K562 (cell line): Measurements from ENCODE around the gene IRF2. TPM values are rescaled to one million over a fixed set of nuclear protein-coding genes. Genes with fewer than 3 reads are reported as not detected.
A peak's percentile ranks its signal among the peaks of the same experiment; 100 is the strongest.

Experiments used
- ATAC-seq: fragments of 200-7000 bp; cut with Tn5 transposase; 3 replicates; pipeline ENCODE4 v1.9.1; 2020; ENCODE audit warnings: moderate library complexity
- BruUV-seq: library from RNA; stranded (reverse); fragments of 400-500 nt; replicated peaks from 2 replicates; lab custom pipeline; 2021; lab: Mats Ljungman, UMichigan
- CTCF ChIA-PET: fragments of 300-600 bp; formaldehyde crosslinking; extraction: SDS; loops from one replicate; lab custom pipeline; 2021; ENCODE audit warnings: low intra/inter-chr PET ratio; lab: Yijun Ruan, JAX
- POLR2A ChIA-PET: fragments of 300-600, 350-650 bp; sonication (Branson Sonifier 250); formaldehyde crosslinking; extraction: SDS; loops from one replicate; lab custom pipeline; 2021; ENCODE audit warnings: antibody characterized with exemption, inconsistent platforms; lab: Yijun Ruan, JAX
- DNase-seq, 4 experiments: peaks; one replicate each; pipeline versions ENCODE4 v3.0.0 to v3.0.0-alpha.2; 2011 to 2018; ENCODE audit warnings: low spot score in 3 of 4, mixed read lengths in 3 of 4; ENCODE audit errors: extremely low read depth in 1 of 4
- FAIRE-seq: peaks from 2 replicates; lab custom pipeline; 2011; peaks lifted over from hg19 to GRCh38; lab: Jason Lieb, UNC
- H2AFZ ChIP-seq: 2 replicates; pipeline ENCODE4 v1.6.0; 2011; ENCODE audit warnings: low read depth, low read length, control low read depth, inconsistent platforms
- H3K27ac ChIP-seq: fragments of 200-600 bp; 3 replicates; pipeline ENCODE4 v1.8.0; 2011; ENCODE audit warnings: low read depth, mild to moderate bottlenecking, control low read depth, inconsistent platforms, low read length, moderate library complexity, mixed read lengths; ENCODE audit errors: extremely low read depth
- H3K27me3 ChIP-seq, 2 experiments: fragments of 300-600 bp in 1 of 2; 2 replicates in 1 of 2; 3 replicates in 1 of 2; pipeline versions ENCODE4 v1.6.0 to v1.8.0; 2011; ENCODE audit warnings: inconsistent platforms in 2 of 2, low read length in 2 of 2, mild to moderate bottlenecking in 1 of 2, mixed read lengths in 1 of 2, moderate library complexity in 1 of 2; ENCODE audit not compliant: control insufficient read depth in 2 of 2, insufficient read depth in 2 of 2
- H3K36me3 ChIP-seq: fragments of 300-600 bp; 3 replicates; pipeline ENCODE4 v1.8.0; 2011; ENCODE audit warnings: mild to moderate bottlenecking, low read length, inconsistent platforms; ENCODE audit not compliant: control insufficient read depth, insufficient read depth
- H3K4me1 ChIP-seq, 2 experiments: fragments of 200-600 bp in 1 of 2; replicated peaks in 1 of 2; 2 replicates in 1 of 2; 3 replicates in 1 of 2; pipeline versions ENCODE4 v1.5.1 to v1.8.0; 2011; ENCODE audit warnings: inconsistent platforms in 2 of 2, low read length in 2 of 2, mild to moderate bottlenecking in 1 of 2, mixed read lengths in 1 of 2, moderate library complexity in 1 of 2; ENCODE audit not compliant: control insufficient read depth in 2 of 2, insufficient read depth in 2 of 2
- H3K4me2 ChIP-seq: 2 replicates; pipeline ENCODE4 v1.6.1; 2011; ENCODE audit warnings: low read length, control low read depth, inconsistent platforms, mixed read lengths; ENCODE audit not compliant: insufficient read depth
- H3K4me3 ChIP-seq: fragments of 200-600 bp; sonication (generic), shearing (Covaris generic); 2 replicates; pipeline ENCODE4 v1.5.1; 2016; ENCODE audit warnings: control low read depth, inconsistent platforms
- H3K79me2 ChIP-seq: fragments of 200-600 bp; 3 replicates; pipeline ENCODE4 v1.8.0; 2011; ENCODE audit warnings: low read length, inconsistent platforms; ENCODE audit not compliant: control insufficient read depth, insufficient read depth
- H3K9ac ChIP-seq, 2 experiments: 2 replicates each; pipeline versions ENCODE4 v1.6.0 to v1.6.1; 2011; ENCODE audit warnings: low read depth in 2 of 2, low read length in 2 of 2, control low read depth in 1 of 2, inconsistent platforms in 1 of 2, mild to moderate bottlenecking in 1 of 2, mixed read lengths in 1 of 2; ENCODE audit not compliant: insufficient read depth in 1 of 2
- H3K9me1 ChIP-seq: one replicate; pipeline ENCODE4 v1.6.0; 2011; ENCODE audit warnings: inconsistent platforms, mild to moderate bottlenecking, low read length, moderate library complexity; ENCODE audit not compliant: control insufficient read depth, insufficient read depth
- H3K9me3 ChIP-seq: replicated peaks from 2 replicates; pipeline ENCODE4 v1.5.1; 2011; ENCODE audit warnings: low read depth, low read length, inconsistent platforms; ENCODE audit not compliant: control insufficient read depth, insufficient read depth
- H4K20me1 ChIP-seq: replicated peaks from 2 replicates; pipeline ENCODE4 v1.6.1; 2011; ENCODE audit warnings: low read length, inconsistent platforms, mixed read lengths; ENCODE audit not compliant: control insufficient read depth, insufficient read depth
- CREM ChIP-seq: IDR thresholded peaks from 2 replicates; pipeline ENCODE4 v1.6.1; 2014; ENCODE audit warnings: antibody characterized with exemption, low read depth
- EWSR1 ChIP-seq: fragments of 450-650 bp; IDR thresholded peaks from 2 replicates; pipeline ENCODE4 v1.6.1; 2018; ENCODE audit warnings: borderline replicate concordance, mild to moderate bottlenecking, low read depth, moderate library complexity; ENCODE audit not compliant: partially characterized antibody
- HDAC3 ChIP-seq: fragments of 450-650 bp; IDR thresholded peaks from 2 replicates; pipeline ENCODE4 v1.6.1; 2018; ENCODE audit warnings: borderline replicate concordance, mild to moderate bottlenecking, moderate library complexity; ENCODE audit not compliant: partially characterized antibody
- MTA2 ChIP-seq: fragments of 450-650 bp; IDR thresholded peaks from 2 replicates; pipeline ENCODE4 v1.6.1; 2016; ENCODE audit warnings: low read depth
- TAF9B ChIP-seq: fragments of 450-650 bp; IDR thresholded peaks from 2 replicates; pipeline ENCODE4 v1.6.1; 2018; ENCODE audit warnings: mild to moderate bottlenecking; ENCODE audit not compliant: partially characterized antibody
- WGBS: fragments of 100-300 bp; shearing (Covaris generic); methylation state at CpG from one replicate; pipeline ENCODE4 v1.1.6; 2016; ENCODE audit warnings: low coverage, mixed read lengths; ENCODE audit not compliant: insufficient coverage; ENCODE audit errors: missing lambda C conversion rate; 5-methylcytosine and 5-hydroxymethylcytosine counted together
- in situ Hi-C: fragments of 300-500 bp; cut with MboI; formaldehyde crosslinking; loops from 4 replicates; pipeline ENCODE4 v1.15.0; 2018; ENCODE audit warnings: inconsistent platforms, mixed read lengths
- intact Hi-C: fragments of 100-400 bp; cut with micrococcal nuclease; formaldehyde crosslinking; loops from 2 replicates; pipeline ENCODE4 v1.14.2; 2022
- polyA plus RNA-seq, 8 experiments: library from polyadenylated mRNA; depleted of rRNA in 4 of 8; stranded (reverse) in 5 of 8; unstranded in 3 of 8; fragments of >200 nt; fragmentation: Nextera tagmentation in 2 of 8; fragmentation: Illumina TruSeq in 1 of 8; extraction: Ambion mirVana in 2 of 8; extraction: Trizol in 1 of 8; gene quantifications; 2 replicates each; pipeline versions ENCODE4 v1.2.1 to v1.2.3, GENCODE V29; 2011 to 2014; ENCODE audit warnings: inconsistent platforms in 1 of 8, missing spikeins in 1 of 8
- total RNA-seq, 7 experiments: library from RNA; depleted of rRNA in 6 of 7; stranded (reverse); fragments of >200 nt in 6 of 7; fragmentation: Illumina TruSeq in 2 of 7; extraction: Trizol in 2 of 7; gene quantifications; 2 replicates each; pipeline versions ENCODE4 v1.2.1 to v1.2.3, GENCODE V29; 2011 to 2021; ENCODE audit warnings: low replicate concordance in 1 of 7
- TF ChIP-seq, protein P1 (sequence below): fragments of 450-650 bp; formaldehyde crosslinking; IDR thresholded peaks from 2 replicates; pipeline ENCODE4 v1.4.0; 2020; ENCODE audit warnings: mild to moderate bottlenecking
- TF ChIP-seq, protein P2 (sequence below): fragments of 150-350 bp; conservative IDR thresholded peaks from 2 replicates; pipeline ENCODE4 v1.6.1; 2014; ENCODE audit warnings: low read length

IRF2 gene
- total and polyA plus RNA-seq, 9 of the 15 experiments (the other 6 are each of a cell fraction or from before 2014, with no cell fraction given): 7.1 to 17.1 (median 11.3) TPM

DNA sequence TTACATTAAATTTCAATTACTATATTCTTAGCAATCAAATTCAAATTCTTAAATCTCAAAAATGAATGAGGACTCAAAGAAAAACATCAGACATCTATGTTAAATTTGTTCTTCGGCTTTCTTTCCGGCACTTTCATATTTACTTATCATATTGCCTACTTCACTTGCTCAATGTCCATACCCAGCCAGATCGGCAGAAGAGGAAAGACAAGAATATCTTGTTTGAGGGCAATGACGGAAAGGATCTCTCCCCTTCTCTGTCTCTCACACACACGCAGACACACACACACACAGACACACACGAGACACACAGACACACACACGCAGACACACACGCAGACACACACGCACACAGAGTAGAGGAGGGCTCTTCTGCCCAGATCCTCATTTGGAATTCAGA, 13.2 kb upstream of the IRF2 start:
- H3K9me1 ChIP-seq: no peaks in the 10 kb centered on the region
- BruUV-seq: no TSS peak
- H3K79me2 ChIP-seq: no peaks in the 10 kb centered on the region
- in situ Hi-C loops: no loop called here
- H3K27me3 ChIP-seq: no peaks in the 10 kb centered on the region
- H3K36me3 ChIP-seq: no peaks in the 10 kb centered on the region
- POLR2A ChIA-PET: no interaction called here
- H3K9ac ChIP-seq: no peak overlapping the region
- ATAC-seq (no peak), DNase-seq (no peak), FAIRE-seq (no peak)
- no peak overlapping the region for H3K4me3 ChIP-seq
- no peaks in the 10 kb centered on the region for H4K20me1 ChIP-seq
- no peak overlapping the region for H3K27ac ChIP-seq
- 64% methylated on average over 9 of the region's 9 CpGs for WGBS
- intact Hi-C loops: no loop called here
- H3K4me2 ChIP-seq: no peak overlapping the region
- H2AFZ ChIP-seq: peak overlapping the region; percentile 62; the same call in 1 of the 2 replicates
- CTCF ChIA-PET: no interaction called here
- H3K4me1 ChIP-seq: no peaks in the 10 kb centered on the region
- TF ChIP-seq EWSR1 (no peak), HDAC3 (no peak), MTA2 (no peak), TAF9B (no peak), CREM (no peak)
- TF ChIP-seq, protein P1, sequence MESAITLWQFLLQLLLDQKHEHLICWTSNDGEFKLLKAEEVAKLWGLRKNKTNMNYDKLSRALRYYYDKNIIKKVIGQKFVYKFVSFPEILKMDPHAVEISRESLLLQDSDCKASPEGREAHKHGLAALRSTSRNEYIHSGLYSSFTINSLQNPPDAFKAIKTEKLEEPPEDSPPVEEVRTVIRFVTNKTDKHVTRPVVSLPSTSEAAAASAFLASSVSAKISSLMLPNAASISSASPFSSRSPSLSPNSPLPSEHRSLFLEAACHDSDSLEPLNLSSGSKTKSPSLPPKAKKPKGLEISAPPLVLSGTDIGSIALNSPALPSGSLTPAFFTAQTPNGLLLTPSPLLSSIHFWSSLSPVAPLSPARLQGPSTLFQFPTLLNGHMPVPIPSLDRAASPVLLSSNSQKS (CRISPR knock-in tag): no peak
- TF ChIP-seq, protein P2, sequence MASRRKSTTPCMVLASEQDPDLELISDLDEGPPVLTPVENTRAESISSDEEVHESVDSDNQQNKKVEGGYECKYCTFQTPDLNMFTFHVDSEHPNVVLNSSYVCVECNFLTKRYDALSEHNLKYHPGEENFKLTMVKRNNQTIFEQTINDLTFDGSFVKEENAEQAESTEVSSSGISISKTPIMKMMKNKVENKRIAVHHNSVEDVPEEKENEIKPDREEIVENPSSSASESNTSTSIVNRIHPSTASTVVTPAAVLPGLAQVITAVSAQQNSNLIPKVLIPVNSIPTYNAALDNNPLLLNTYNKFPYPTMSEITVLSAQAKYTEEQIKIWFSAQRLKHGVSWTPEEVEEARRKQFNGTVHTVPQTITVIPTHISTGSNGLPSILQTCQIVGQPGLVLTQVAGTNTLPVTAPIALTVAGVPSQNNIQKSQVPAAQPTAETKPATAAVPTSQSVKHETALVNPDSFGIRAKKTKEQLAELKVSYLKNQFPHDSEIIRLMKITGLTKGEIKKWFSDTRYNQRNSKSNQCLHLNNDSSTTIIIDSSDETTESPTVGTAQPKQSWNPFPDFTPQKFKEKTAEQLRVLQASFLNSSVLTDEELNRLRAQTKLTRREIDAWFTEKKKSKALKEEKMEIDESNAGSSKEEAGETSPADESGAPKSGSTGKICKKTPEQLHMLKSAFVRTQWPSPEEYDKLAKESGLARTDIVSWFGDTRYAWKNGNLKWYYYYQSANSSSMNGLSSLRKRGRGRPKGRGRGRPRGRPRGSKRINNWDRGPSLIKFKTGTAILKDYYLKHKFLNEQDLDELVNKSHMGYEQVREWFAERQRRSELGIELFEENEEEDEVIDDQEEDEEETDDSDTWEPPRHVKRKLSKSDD: no peak
- peaks cover 5% of the 10 kb centered on the region for H3K9me3 ChIP-seq
